K562 (cell line): ENCODE measurements around the gene BMP8B. TPM values are rescaled to one million over a fixed set of nuclear protein-coding genes. Genes with fewer than 3 reads are reported as not detected.

ENCODE experiments used
- BRF1 ChIP-seq: IDR thresholded peaks from 3 replicates; pipeline ENCODE4 v1.6.1; 2011; ENCODE audit warnings: borderline replicate concordance, mild to moderate bottlenecking; ENCODE audit not compliant: insufficient read length; ENCODE audit errors: extremely low read depth
- CBFA2T2 ChIP-seq: fragments of 450-650 bp; conservative IDR thresholded peaks from 2 replicates; pipeline ENCODE4 v1.6.1; 2017; ENCODE audit warnings: mild to moderate bottlenecking
- ESRRA ChIP-seq: fragments of 450-650 bp; IDR thresholded peaks from 2 replicates; pipeline ENCODE4 v1.6.1; 2014; ENCODE audit warnings: low read depth, mild to moderate bottlenecking, moderate library complexity, borderline replicate concordance
- EWSR1 ChIP-seq: fragments of 450-650 bp; IDR thresholded peaks from 2 replicates; pipeline ENCODE4 v1.6.1; 2018; ENCODE audit warnings: borderline replicate concordance, mild to moderate bottlenecking, low read depth, moderate library complexity; ENCODE audit not compliant: partially characterized antibody
- HDAC2 ChIP-seq: fragments of 450-650 bp; IDR thresholded peaks from 2 replicates; pipeline ENCODE4 v1.6.1; 2016; ENCODE audit warnings: mild to moderate bottlenecking
- JUND ChIP-seq, 2 experiments: IDR thresholded peaks; 2 replicates in 1 of 2; 3 replicates in 1 of 2; pipeline ENCODE4 v1.6.1; 2011; ENCODE audit warnings: borderline replicate concordance in 2 of 2, low read depth in 2 of 2, low read length in 2 of 2, improper control_type of control experiment in 1 of 2, missing biosample characterization in 1 of 2, missing genetic modification characterization in 1 of 2, missing genetic modification reagents in 1 of 2
- MAFF ChIP-seq: IDR thresholded peaks from 2 replicates; pipeline ENCODE4 v1.6.1; 2012; ENCODE audit warnings: low read length, improper control_type of control experiment
- MBD2 ChIP-seq: sonication (generic); IDR thresholded peaks from 2 replicates; pipeline ENCODE4 v1.6.1; 2016; ENCODE audit warnings: low read depth, borderline replicate concordance
- NFE2 ChIP-seq: IDR thresholded peaks from 2 replicates; pipeline ENCODE4 v1.6.1; 2014; ENCODE audit warnings: antibody characterized with exemption, low read depth
- PYGO2 ChIP-seq: fragments of 450-650 bp; IDR thresholded peaks from 2 replicates; pipeline ENCODE4 v1.6.1; 2016; ENCODE audit warnings: mild to moderate bottlenecking, missing genetic modification characterization, moderate library complexity, missing compliant biosample characterization
- RUNX1 ChIP-seq: sonication (generic); IDR thresholded peaks from 2 replicates; pipeline ENCODE4 v1.6.1; 2016; ENCODE audit warnings: antibody characterized with exemption, low read depth
- SIX5 ChIP-seq, 2 experiments: IDR thresholded peaks; 2 replicates each; pipeline ENCODE4 v1.6.1; 2011; ENCODE audit warnings: low read length in 2 of 2, borderline replicate concordance in 1 of 2, low read depth in 1 of 2, mild to moderate bottlenecking in 1 of 2, moderate library complexity in 1 of 2; ENCODE audit not compliant: insufficient read depth in 1 of 2
- STAG1 ChIP-seq: sonication (generic); formaldehyde crosslinking; IDR thresholded peaks from 2 replicates; pipeline ENCODE4 v1.5.0; 2020; ENCODE audit warnings: missing genetic modification reagents, borderline replicate concordance
- STAT6 ChIP-seq: sonication (generic); formaldehyde crosslinking; IDR thresholded peaks from 2 replicates; pipeline ENCODE4 v1.8.1; 2023; ENCODE audit warnings: mild to moderate bottlenecking, missing genetic modification reagents
- THRB ChIP-seq: fragments of 450-650 bp; formaldehyde crosslinking; conservative IDR thresholded peaks from 2 replicates; pipeline ENCODE4 v1.4.0; 2022; ENCODE audit warnings: mild to moderate bottlenecking, missing genetic modification characterization
- UBTF ChIP-seq, 2 experiments: IDR thresholded peaks; 2 replicates each; pipeline ENCODE4 v1.6.1; 2012; ENCODE audit warnings: improper control_type of control experiment in 2 of 2, low read depth in 2 of 2, low read length in 2 of 2, borderline replicate concordance in 1 of 2
- ZFP1 ChIP-seq: fragments of 450-650 bp; formaldehyde crosslinking; IDR thresholded peaks from 2 replicates; pipeline ENCODE4 v1.4.0; 2020; ENCODE audit warnings: mild to moderate bottlenecking, mixed read lengths
- ZNF174 ChIP-seq: fragments of 250-450 bp; sonication (Bioruptor Pico); IDR thresholded peaks from 2 replicates; pipeline ENCODE4 v1.4.0; 2020; ENCODE audit warnings: mild to moderate bottlenecking
- ZNF197 ChIP-seq: fragments of 200-800 bp; sonication (Bioruptor generic); IDR thresholded peaks from 2 replicates; pipeline ENCODE4 v1.6.1; 2016; ENCODE audit warnings: low read depth, missing genetic modification characterization, missing compliant biosample characterization
- ZNF24 ChIP-seq: fragments of 450-650 bp; IDR thresholded peaks from 2 replicates; pipeline ENCODE4 v1.6.1; 2016
- ZSCAN29 ChIP-seq: fragments of 450-650 bp; IDR thresholded peaks from 2 replicates; pipeline ENCODE4 v1.6.1; 2017
- polyA plus RNA-seq, 8 experiments: library from polyadenylated mRNA; depleted of rRNA in 4 of 8; stranded (reverse) in 5 of 8; unstranded in 3 of 8; fragments of >200 nt; fragmentation: Nextera tagmentation in 2 of 8; fragmentation: Illumina TruSeq in 1 of 8; extraction: Ambion mirVana in 2 of 8; extraction: Trizol in 1 of 8; gene quantifications; 2 replicates each; pipeline versions ENCODE4 v1.2.1 to v1.2.3, GENCODE V29; 2011 to 2014; ENCODE audit warnings: inconsistent platforms in 1 of 8, missing spikeins in 1 of 8
- total RNA-seq, 7 experiments: library from RNA; depleted of rRNA in 6 of 7; stranded (reverse); fragments of >200 nt in 6 of 7; fragmentation: Illumina TruSeq in 2 of 7; extraction: Trizol in 2 of 7; gene quantifications; 2 replicates each; pipeline versions ENCODE4 v1.2.1 to v1.2.3, GENCODE V29; 2011 to 2021; ENCODE audit warnings: low replicate concordance in 1 of 7

The BMP8B gene
- total and polyA plus RNA-seq, 9 of the 15 experiments (the other 6 are each of a cell fraction or from before 2014, with no cell fraction given) = 0.03 to 0.33 (median 0.14) TPM

- TF ChIP-seq STAG1 (CRISPR knock-in tag) (no peak), ZNF197 (CRISPR knock-in tag) (no peak), PYGO2 (tag) (no peak), UBTF (IDR thresholded peaks at IDR 0.05; ENCODE audit: borderline replicate concordance in 1 of 2, low read depth in 2 of 2, low read length in 2 of 2) (peak in 1 of 2 experiments; percentile 82; a peak in 1 of 4 replicates), ESRRA (peak; percentile 52; the same call in 1 of the 2 replicates), SIX5 (IDR thresholded peaks at IDR 0.05; ENCODE audit: borderline replicate concordance in 1 of 2, insufficient read depth in 1 of 2, low read depth in 1 of 2, low read length in 2 of 2) (no peak), BRF1 (no peak), MAFF (peak; percentile 88), THRB (CRISPR knock-in tag) (no peak), NFE2 (peak; percentile 97), ZSCAN29 (peak; percentile 64; the same call in 1 of the 2 replicates), JUND (IDR thresholded peaks at IDR 0.05; ENCODE audit: borderline replicate concordance, low read depth, low read length) (peak; percentile 91), JUND (tag; IDR thresholded peaks at IDR 0.05; ENCODE audit: borderline replicate concordance, low read depth, low read length) (peak; percentile 94; the same call in 2 of the 3 replicates), EWSR1 (no peak), HDAC2 (peak; percentile 95), CBFA2T2 (peak; percentile 93), ZNF24 (peak; percentile 46; the same call in 1 of the 2 replicates), MBD2 (peak; percentile 49; the same call in 1 of the 2 replicates), ZFP1 (no peak), ZNF174 (no peak), STAT6 (peak; percentile 40; the same call in 1 of the 2 replicates), RUNX1 (peak; percentile 62; the same call in 1 of the 2 replicates)
Measured at GRCh38 chr1:39711104-39711965, 77.3 kb downstream of the BMP8B start (continued).
